Measurements from ENCODE around the gene SPPL2B. TPM values are rescaled to one million over a fixed set of nuclear protein-coding genes. Genes with fewer than 3 reads are reported as not detected.

SPPL2B gene
- polyA plus RNA-seq, 1 donor from 2014 or later = 68.7 TPM

- no peak for TF ChIP-seq CTCF (IDR thresholded peaks at IDR 0.05; ENCODE audit: poor library complexity, severe bottlenecking)
- TF ChIP-seq EP300 (conservative IDR thresholded peaks at IDR 0.05; ENCODE audit: poor library complexity, severe bottlenecking) = no peak
- TF ChIP-seq EZH2 (IDR thresholded peaks at IDR 0.05; ENCODE audit: borderline replicate concordance, insufficient read depth, low read length, poor library complexity, severe bottlenecking) = no peak
- no peak for TF ChIP-seq POLR2AphosphoS5 (IDR thresholded peaks at IDR 0.05)
- no peak for TF ChIP-seq TAF1 (IDR thresholded peaks at IDR 0.05; ENCODE audit: low read depth)
- no peak for TF ChIP-seq REST (IDR thresholded peaks at IDR 0.05; ENCODE audit: borderline replicate concordance)
- TF ChIP-seq SMC3 (conservative IDR thresholded peaks at IDR 0.05; ENCODE audit: poor library complexity) = no peak
- no peak for TF ChIP-seq RAD21 (conservative IDR thresholded peaks at IDR 0.05)
- no peak for TF ChIP-seq MXI1 (conservative IDR thresholded peaks at IDR 0.05; ENCODE audit: poor library complexity, severe bottlenecking)
- no peaks in the 10 kb centered on the region for H3F3A ChIP-seq (ENCODE audit: insufficient read depth, low read length, poor library complexity, severe bottlenecking)
- H3K27ac ChIP-seq (ENCODE audit: low read length) = no peak overlapping the region
- H3K9me3 ChIP-seq (ENCODE audit: low read length) = no peaks in the 10 kb centered on the region
- no peaks in the 10 kb centered on the region for H3K9me2 ChIP-seq (ENCODE audit: insufficient read depth, low read length)
- no peak overlapping the region for H3K4me3 ChIP-seq (ENCODE audit: low read length)
- H3K36me3 ChIP-seq (ENCODE audit: insufficient read depth, low read length) = no peaks in the 10 kb centered on the region
- no peak overlapping the region for H3K9ac ChIP-seq (ENCODE audit: low read length)
- no peak overlapping the region for H2AFZ ChIP-seq (ENCODE audit: low read depth, low read length)
- H3K4me2 ChIP-seq (ENCODE audit: low read length) = no peak overlapping the region
- H3K27me3 ChIP-seq (ENCODE audit: insufficient read depth, low read depth, low read length) = peaks cover 36% of the 10 kb centered on the region
- no peaks in the 10 kb centered on the region for H4K20me1 ChIP-seq (ENCODE audit: insufficient read depth)
- H3K79me2 ChIP-seq (replicated peaks; ENCODE audit: insufficient read depth, low read length) = no peaks in the 10 kb centered on the region
These were observed 44.5 kb upstream of the SPPL2B start for GRCh38 chr19:2283835-2284507.

GRCh38 chr19:2286402-2287140 is 41.9 kb upstream of the SPPL2B start:
- Histone ChIP-seq H3K79me2 (replicated peaks; ENCODE audit: insufficient read depth, low read length) (no peaks in the 10 kb centered on the region), H3K27ac (ENCODE audit: low read length) (no peak overlapping the region), H3K9ac (ENCODE audit: low read length) (no peak overlapping the region), H3K9me3 (ENCODE audit: low read length) (no peaks in the 10 kb centered on the region), H3K4me3 (ENCODE audit: low read length) (no peak overlapping the region), H3F3A (ENCODE audit: insufficient read depth, low read length, poor library complexity, severe bottlenecking) (no peaks in the 10 kb centered on the region), H3K36me3 (ENCODE audit: insufficient read depth, low read length) (no peaks in the 10 kb centered on the region), H4K20me1 (ENCODE audit: insufficient read depth) (no peaks in the 10 kb centered on the region), H3K9me2 (ENCODE audit: insufficient read depth, low read length) (no peaks in the 10 kb centered on the region), H3K4me2 (ENCODE audit: low read length) (no peak overlapping the region), H3K27me3 (ENCODE audit: insufficient read depth, low read depth, low read length) (peaks cover 62% of the 10 kb centered on the region), H2AFZ (ENCODE audit: low read depth, low read length) (no peak overlapping the region)
- TF ChIP-seq EZH2 (IDR thresholded peaks at IDR 0.05; ENCODE audit: borderline replicate concordance, insufficient read depth, low read length, poor library complexity, severe bottlenecking) (no peak), POLR2AphosphoS5 (IDR thresholded peaks at IDR 0.05) (no peak), TAF1 (IDR thresholded peaks at IDR 0.05; ENCODE audit: low read depth) (no peak), RAD21 (conservative IDR thresholded peaks at IDR 0.05) (no peak), EP300 (conservative IDR thresholded peaks at IDR 0.05; ENCODE audit: poor library complexity, severe bottlenecking) (no peak), MXI1 (conservative IDR thresholded peaks at IDR 0.05; ENCODE audit: poor library complexity, severe bottlenecking) (no peak), REST (IDR thresholded peaks at IDR 0.05; ENCODE audit: borderline replicate concordance) (no peak), CTCF (IDR thresholded peaks at IDR 0.05; ENCODE audit: poor library complexity, severe bottlenecking) (no peak), SMC3 (conservative IDR thresholded peaks at IDR 0.05; ENCODE audit: poor library complexity) (no peak)
